Stimulated activated CD4-positive, alpha-beta T cell treated with anti-CD3 and anti-CD28 coated beads, TNF-alpha, amount 100 ng/mL, for 1 hour (primary cell): ENCODE results near the gene ADAT1.
"Not testable (repeated sequence)": the region's sequence is repeated elsewhere in the genome, so short reads cannot be mapped to it uniquely, and the experiment has no call there.

Experiments used
- DNase-seq, 3 donors: peaks; one replicate each; pipeline ENCODE4 v3.0.0-alpha.2; 2020; ENCODE audit warnings: low read depth in 3 of 3, low spot score in 1 of 3

ADAT1 gene

GRCh38 chr16:75620326-75621169 is 2.5 kb downstream of the ADAT1 start:
- DNase-seq, result no peak

DNA sequence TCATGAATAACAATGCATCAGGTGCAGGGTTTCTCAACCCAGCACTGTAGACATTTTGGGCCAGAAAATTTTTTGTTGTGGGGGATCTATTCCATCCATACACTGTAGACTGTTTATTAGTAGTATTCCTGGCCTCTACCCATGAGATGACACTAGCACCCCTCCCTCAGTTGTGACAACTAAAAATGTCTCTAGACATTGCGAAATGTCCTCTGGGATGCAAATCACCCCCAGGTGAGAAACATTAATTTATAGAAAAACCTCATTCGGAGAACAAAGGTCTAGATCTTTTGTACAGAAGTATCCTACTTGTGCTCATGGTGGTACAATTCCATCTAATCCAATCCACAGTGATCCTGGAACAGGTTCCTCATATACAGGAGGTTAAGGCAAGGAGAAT is 4.3 kb downstream of the ADAT1 start:
- no peak for DNase-seq

- DNase-seq, result no peak
These were observed 6.0 kb downstream of the ADAT1 start for GRCh38 chr16:75617121-75617520.

GRCh38 chr16:75616521-75617010 is 6.5 kb downstream of the ADAT1 start:
- no peak for DNase-seq

- no peak for DNase-seq
These were observed 7.5 kb downstream of the ADAT1 start for GRCh38 chr16:75615619-75616018.

GRCh38 chr16:75614066-75614897 is 8.8 kb downstream of the ADAT1 start:
- no peak for DNase-seq

- DNase-seq, result no peak
These were observed 16.6 kb downstream of the ADAT1 start for GRCh38 chr16:75606507-75606906.

- no peak for DNase-seq
These were observed 19.8 kb downstream of the ADAT1 start for GRCh38 chr16:75603241-75603640.

GRCh38 chr16:75599452-75600277 is 23.4 kb downstream of the ADAT1 start:
- DNase-seq, result no peak

DNA sequence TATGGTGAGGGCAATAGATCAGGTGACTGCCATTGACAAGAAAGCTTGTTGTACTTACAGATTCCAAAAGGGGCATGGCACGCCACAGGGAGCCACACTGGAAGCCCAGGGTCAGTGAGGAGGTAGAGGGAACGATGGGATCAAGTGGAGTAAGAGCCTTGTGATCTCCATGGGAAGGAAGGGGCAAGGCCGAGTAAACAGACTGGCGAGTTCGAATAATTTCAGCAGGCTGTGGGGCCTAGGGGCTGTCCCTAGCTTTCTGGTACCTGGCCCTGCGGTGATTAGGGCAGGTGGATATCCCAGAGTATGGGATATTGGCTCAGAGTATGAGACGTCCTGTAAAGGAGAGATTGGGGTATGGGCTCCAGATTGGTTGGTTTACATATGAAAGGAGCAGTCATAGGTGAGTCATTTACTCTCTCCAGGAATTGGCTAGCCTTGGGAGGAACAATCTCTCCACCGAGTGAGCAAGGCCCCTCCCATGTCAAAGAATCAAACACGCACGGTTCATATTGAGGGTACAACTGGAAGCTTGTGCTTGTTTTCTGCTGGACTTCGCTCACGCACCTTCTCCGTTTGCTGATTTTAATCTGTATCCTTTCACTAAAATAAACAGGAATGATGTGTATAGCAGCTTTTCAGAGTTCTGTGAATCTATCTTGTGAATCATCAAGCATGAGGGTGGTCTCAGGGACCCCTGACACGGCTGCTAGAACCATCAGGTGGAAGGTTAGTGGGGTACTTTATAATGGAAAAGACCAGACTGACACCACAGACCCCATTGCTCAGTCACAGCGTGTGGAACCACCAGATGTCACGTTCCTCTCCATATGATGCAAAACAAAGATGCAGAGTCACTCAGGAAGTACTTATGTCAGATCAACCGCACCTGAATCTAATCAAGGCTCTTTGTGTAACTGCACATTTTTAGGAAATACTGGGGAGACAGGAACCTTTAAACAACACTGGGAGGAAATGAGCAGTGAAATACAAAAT is 29.0 kb downstream of the ADAT1 start:
- DNase-seq, result no peak

DNA sequence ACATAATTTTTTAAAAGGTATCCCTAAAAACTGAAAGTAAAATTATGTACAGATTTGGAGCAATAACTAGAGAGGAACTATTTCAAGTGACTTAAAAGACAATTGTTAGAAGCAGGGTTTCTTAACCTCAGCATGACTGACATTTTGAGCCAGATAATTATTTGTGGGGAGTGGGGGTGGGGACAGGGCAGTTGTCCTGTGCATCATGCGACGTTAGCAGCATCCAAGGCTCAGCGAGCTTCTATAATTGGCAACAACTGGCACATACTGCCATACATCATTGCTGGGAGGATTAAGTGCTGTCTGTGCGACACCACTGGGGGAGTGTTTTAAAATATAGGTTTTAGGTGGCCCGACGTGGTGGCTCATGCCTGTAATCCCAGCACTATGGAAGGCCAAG is 29.8 kb downstream of the ADAT1 start:
- no peak for DNase-seq

DNA sequence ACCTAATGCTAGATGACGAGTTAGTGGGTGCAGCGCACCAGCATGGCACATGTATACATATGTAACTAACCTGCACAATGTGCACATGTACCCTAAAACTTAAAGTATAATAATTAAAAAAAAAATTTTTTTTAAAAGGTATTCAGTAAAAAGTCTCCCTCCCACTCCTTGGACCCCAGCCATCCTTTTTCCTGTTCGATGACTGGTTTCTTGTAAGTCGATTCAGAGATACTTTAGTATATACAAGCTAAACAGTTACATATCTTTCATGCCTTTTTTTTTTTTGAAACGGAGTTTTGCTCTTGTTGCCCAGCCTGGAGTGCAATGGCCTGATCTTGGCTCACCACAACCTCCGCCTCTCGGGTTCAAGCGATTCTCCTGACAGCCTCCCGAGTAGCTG is 31.2 kb downstream of the ADAT1 start:
- not testable (repeated sequence) for DNase-seq

DNA sequence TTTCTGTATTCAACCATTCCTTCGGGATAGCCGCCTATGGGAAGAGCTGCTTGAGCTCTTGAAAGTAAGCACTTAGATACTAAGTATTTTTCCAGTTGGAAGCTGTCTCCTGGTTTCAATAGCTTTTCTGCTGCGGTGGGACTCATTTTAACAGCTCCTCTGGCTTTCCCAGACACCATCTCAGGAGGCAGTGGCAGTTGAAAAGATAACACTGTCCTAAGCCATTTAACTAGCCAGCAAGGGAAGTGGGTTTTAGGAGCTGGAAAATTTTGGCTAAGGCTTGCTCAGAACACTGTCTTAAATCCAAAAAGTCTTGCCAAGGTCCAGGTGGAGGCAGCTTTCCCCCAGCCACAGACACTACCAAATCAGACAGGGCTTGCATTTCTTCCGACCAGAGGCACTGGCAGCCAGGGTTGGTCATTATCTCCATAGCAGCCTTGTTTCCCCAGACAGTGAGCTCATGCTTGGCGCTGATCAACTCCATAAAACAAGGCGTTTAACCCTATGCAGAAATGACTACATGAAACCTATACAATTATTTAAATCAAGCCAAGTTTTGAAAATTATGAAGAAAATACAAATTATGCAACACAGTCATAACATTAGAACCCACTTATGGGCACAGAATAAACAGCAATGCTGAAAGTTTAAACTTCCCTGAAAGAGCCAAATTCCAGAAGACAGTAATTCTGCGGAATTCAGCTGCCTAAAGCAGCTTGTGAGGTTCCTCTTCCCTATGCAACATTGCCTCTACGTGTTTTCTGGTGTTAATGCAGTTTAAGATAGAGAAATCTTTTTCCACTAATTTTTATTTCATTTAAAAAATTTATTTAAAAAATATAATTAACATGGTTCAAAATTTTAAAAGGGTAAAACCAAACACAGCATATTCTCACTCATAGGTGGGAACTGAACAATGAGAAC is 31.9 kb downstream of the ADAT1 start:
- no peak for DNase-seq

- DNase-seq, result no peak
These were observed 33.8 kb downstream of the ADAT1 start for GRCh38 chr16:75589306-75589705.

GRCh38 chr16:75588716-75589115 is 34.4 kb downstream of the ADAT1 start:
- DNase-seq, result no peak

DNA sequence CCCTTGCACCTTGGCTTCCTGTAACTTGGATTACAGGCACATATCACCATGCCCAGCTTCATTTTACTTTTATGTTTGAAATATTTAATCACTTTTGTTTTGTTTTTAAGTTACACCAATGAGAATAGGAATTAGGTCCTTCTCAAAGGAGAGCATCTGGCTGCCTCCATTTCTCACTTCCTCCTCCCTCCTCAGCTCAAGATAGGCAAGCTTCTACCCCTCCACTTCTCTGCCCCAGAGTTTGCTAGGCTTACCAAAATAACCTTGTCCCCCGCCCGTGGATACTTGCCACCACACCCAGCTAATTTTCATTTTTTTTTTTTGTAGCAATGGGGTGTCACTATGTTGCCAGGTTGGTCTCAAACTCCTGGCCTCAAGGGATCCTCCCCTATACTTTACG is 39.0 kb downstream of the ADAT1 start:
- no peak for DNase-seq

GRCh38 chr16:75579281-75579834 is 43.7 kb downstream of the ADAT1 start:
- DNase-seq, result no peak

- DNase-seq, result no peak
These were observed 44.4 kb downstream of the ADAT1 start for GRCh38 chr16:75578725-75579124.

- no peak for DNase-seq
These were observed 44.9 kb downstream of the ADAT1 start for GRCh38 chr16:75578212-75578611.
